ENCODE measurements around the gene EGFL7.

- no peak for TF ChIP-seq CTCF (IDR thresholded peaks at IDR 0.05)
- no peak for TF ChIP-seq TAF1 (IDR thresholded peaks at IDR 0.05; ENCODE audit: borderline replicate concordance, low read depth, low read length)
- TF ChIP-seq RXRA (IDR thresholded peaks at IDR 0.05; ENCODE audit: borderline replicate concordance, low read depth), result no peak
- no peak for TF ChIP-seq JUND (IDR thresholded peaks at IDR 0.05)
- TF ChIP-seq REST (IDR thresholded peaks at IDR 0.05; ENCODE audit: low read depth, low read length), result no peak
- no peak for TF ChIP-seq FOXJ3 (CRISPR knock-in tag; IDR thresholded peaks at IDR 0.05)
- TF ChIP-seq RAD21 (IDR thresholded peaks at IDR 0.05; ENCODE audit: low read length), result no peak
- TF ChIP-seq MXI1 (IDR thresholded peaks at IDR 0.05; ENCODE audit: low read depth, low read length), result no peak
Observed at GRCh38 chr9:136679431-136679941, 16.8 kb downstream of the EGFL7 start.

Data from SK-N-SH (cell line).